Bronchial epithelial cell (primary cell): ENCODE results near the gene TEX55. TPM values are rescaled to one million over a fixed set of nuclear protein-coding genes. Genes with fewer than 3 reads are reported as not detected.
"Not testable (repeated sequence)": the region's sequence is repeated elsewhere in the genome, so short reads cannot be mapped to it uniquely, and the experiment has no call there.

ENCODE experiments used
- DNase-seq: peaks from one replicate; pipeline ENCODE4 v3.0.0-alpha.2; 2010; ENCODE audit warnings: low read depth
- FAIRE-seq: peaks from 2 replicates; lab custom pipeline; 2011; peaks lifted over from hg19 to GRCh38; lab: Jason Lieb, UNC
- H3K27me3 ChIP-seq: 2 replicates; pipeline ENCODE4 v1.5.1; 2011; ENCODE audit warnings: low read length; ENCODE audit not compliant: control insufficient read depth, insufficient read depth
- H3K36me3 ChIP-seq: 2 replicates; pipeline ENCODE4 v1.5.1; 2011; ENCODE audit warnings: low read length; ENCODE audit not compliant: control insufficient read depth, insufficient read depth
- H3K4me3 ChIP-seq: 2 replicates; pipeline ENCODE4 v1.5.1; 2011; ENCODE audit warnings: mild to moderate bottlenecking, low read depth, low read length, control low read depth
- total RNA-seq: library from RNA; depleted of rRNA; stranded (reverse); fragments of >200 nt; gene quantifications from 2 replicates; pipeline ENCODE4 v1.2.1, GENCODE V29; 2014
- TF ChIP-seq, protein P1 (sequence below): IDR thresholded peaks from 2 replicates; pipeline ENCODE4 v1.5.1; 2011; ENCODE audit warnings: mild to moderate bottlenecking, moderate library complexity, low read length, control low read depth, inconsistent platforms; ENCODE audit not compliant: insufficient read depth, severe bottlenecking

Gene TEX55
- total RNA-seq, 1 donor from 2014 or later = not detected

DNA sequence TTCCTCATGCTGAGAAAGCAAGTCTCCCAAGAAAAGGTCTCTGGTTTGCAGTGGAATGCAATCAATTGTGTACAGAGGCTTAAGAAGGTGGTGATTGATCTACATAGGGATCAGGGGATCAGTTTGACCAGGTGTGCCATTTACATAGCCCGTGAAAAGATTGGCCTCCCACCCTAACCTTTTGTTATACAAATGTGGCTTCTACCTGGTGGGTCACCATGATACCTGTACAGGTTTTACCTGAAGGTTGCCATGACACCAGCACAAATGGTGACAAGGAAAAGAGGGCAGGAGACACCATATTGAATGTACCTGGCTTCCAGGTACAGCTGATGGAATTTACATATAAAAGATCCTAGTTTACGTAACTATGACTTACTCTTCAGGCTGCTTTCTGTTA is 25.5 kb upstream of the TEX55 start:
- FAIRE-seq = no peak
- no peak for DNase-seq
- H3K4me3 ChIP-seq = no peak overlapping the region
- H3K36me3 ChIP-seq = no peaks in the 10 kb centered on the region
- no peaks in the 10 kb centered on the region for H3K27me3 ChIP-seq
- TF ChIP-seq, protein P1, sequence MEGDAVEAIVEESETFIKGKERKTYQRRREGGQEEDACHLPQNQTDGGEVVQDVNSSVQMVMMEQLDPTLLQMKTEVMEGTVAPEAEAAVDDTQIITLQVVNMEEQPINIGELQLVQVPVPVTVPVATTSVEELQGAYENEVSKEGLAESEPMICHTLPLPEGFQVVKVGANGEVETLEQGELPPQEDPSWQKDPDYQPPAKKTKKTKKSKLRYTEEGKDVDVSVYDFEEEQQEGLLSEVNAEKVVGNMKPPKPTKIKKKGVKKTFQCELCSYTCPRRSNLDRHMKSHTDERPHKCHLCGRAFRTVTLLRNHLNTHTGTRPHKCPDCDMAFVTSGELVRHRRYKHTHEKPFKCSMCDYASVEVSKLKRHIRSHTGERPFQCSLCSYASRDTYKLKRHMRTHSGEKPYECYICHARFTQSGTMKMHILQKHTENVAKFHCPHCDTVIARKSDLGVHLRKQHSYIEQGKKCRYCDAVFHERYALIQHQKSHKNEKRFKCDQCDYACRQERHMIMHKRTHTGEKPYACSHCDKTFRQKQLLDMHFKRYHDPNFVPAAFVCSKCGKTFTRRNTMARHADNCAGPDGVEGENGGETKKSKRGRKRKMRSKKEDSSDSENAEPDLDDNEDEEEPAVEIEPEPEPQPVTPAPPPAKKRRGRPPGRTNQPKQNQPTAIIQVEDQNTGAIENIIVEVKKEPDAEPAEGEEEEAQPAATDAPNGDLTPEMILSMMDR = no peak

DNA sequence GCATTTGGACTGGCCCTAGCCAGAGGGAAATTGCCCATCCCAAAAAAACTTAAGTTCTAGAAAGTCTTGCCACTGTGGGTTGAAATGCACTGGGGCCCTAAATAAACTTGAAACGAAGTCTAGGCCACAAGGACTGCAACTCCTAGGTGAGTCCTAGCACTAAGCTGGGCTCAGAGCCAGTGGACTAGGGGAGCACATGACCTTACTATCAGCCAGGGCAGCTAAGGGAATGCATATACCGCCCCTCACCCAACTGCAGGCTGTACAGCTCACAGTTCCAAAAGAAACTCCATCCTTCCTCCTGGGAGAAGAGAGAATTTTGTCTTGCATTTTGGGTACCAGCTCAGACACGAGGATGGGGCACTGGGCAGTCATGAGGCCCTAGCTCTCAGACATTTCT is 23.6 kb upstream of the TEX55 start:
- FAIRE-seq (peak; percentile 23), DNase-seq (no peak)
- Histone ChIP-seq H3K27me3 (no peaks in the 10 kb centered on the region), H3K4me3 (no peak overlapping the region), H3K36me3 (no peaks in the 10 kb centered on the region)
- TF ChIP-seq, protein P1 = no peak

DNA sequence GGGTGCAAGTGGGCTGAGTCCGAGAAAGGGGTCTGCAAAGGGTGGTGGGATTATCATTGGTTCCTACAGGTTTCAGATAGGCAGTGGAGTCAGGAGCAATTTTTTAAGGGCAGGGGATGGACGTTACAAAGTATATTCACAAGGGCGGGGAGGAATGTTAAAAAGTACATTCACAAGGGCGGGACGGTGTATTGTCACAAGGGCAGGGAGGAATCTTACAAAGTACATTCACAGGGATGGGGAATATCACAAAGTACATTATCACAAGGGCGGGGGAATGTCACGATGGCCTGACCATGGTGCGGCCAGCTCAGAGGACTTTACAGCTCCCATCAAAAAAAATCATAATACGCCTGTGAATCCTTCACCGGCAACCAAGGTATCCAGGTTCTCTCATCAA is 20.6 kb upstream of the TEX55 start:
- H3K4me3 ChIP-seq = no peak overlapping the region
- H3K36me3 ChIP-seq = no peaks in the 10 kb centered on the region
- no peaks in the 10 kb centered on the region for H3K27me3 ChIP-seq
- TF ChIP-seq, protein P1 = no peak
- no peak for FAIRE-seq
- no peak for DNase-seq

DNA sequence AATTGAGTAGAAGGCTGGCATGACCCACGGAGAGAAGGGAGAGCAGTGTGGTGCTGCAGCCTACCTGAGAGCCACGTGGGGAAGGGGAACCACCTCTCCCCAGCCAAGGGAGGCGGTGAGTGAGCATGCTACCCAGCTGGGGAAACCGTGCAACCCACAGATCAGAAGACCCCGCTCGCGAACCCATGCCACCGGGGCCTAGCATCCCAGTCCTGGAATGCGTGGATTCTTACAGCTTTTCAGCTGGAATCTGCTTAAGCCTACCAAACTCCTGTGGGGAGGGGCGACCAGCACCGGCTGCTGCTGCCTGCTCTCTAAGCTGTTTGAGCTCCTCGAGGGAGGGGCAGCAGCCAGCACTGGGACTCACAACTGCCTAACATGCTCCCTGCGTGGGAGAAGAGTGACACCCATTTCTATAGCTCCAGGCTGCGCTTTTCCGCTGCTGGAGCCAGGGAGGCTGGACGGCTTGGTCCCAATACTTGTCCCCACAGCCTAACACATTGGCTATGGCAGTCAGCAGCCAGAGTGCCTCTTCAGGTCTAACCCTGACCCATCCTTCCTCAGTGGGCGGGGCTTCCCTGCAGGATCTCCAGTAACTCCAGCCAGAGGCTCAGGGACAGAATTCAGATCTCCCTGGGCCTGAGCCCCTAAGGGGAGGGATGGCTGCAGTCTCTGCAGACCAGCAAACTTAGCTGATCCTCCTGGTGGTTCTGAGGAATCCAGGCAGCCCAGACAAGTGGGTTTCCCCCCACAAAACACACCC is 20.0 kb upstream of the TEX55 start:
- TF ChIP-seq, protein P1 = no peak
- Histone ChIP-seq H3K27me3 (no peaks in the 10 kb centered on the region), H3K36me3 (no peaks in the 10 kb centered on the region), H3K4me3 (no peak overlapping the region)
- DNase-seq (no peak), FAIRE-seq (no peak)

DNA sequence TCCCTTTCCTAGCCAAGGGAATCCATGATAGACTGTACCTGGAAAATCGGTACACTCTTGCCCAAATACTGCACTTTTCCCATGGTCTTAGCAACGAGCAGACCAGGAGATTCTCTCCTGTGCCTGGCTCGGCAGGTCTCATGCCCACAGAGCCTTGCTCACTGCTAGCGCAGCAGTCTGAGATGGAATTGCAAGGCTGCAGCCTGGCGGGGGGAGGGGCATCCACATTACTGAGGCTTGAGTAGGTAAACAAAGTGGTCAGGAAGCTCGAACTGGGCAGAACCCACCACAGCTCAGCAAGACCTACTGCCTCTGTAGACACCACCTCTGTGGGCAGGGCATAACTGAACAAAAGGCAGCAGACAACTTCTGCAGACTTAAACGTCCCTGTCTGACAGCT is 15.7 kb upstream of the TEX55 start:
- H3K36me3 ChIP-seq, DNase-seq, FAIRE-seq, H3K4me3 ChIP-seq, H3K27me3 ChIP-seq: not testable (repeated sequence)

DNA sequence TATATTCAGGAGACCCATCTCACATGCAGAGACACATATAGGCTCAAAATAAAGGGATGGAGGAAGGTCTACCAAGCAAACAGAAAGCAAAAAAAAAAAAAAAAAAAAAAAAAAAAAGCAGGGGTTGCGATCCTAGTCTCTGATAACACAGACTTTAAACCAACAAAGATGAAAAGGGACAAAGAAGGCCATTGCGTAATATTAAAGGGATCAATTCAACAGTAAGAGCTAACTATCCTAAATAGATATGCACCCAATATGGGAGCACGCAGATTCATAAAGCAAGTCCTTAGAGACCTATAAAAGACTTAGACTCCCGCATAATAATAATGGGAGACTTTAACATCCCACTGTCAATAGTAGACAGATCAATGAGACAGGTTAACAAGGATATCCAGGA is 13.7 kb upstream of the TEX55 start:
- H3K36me3 ChIP-seq, H3K4me3 ChIP-seq, FAIRE-seq, DNase-seq, H3K27me3 ChIP-seq: not testable (repeated sequence)

DNA sequence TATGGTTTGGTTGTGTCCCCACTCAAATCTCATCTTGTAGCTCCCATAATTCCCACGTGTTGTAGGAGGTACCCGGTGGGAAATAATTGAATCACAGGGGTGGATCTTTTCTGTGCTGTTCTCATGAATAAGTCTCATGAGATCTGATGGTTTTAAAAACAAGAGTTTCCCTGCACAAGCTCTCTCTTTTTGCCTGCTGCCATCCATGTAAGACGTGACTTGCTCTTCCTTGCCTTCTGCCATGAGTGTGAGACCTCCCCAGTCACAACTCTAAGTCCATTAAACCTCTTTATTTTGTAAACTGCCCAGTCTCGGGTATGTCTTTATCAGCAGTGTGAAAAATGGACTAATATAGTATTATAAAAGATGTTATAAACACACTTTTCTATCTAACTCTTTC is 6.6 kb upstream of the TEX55 start:
- H3K36me3 ChIP-seq, H3K27me3 ChIP-seq, FAIRE-seq, H3K4me3 ChIP-seq, DNase-seq: not testable (repeated sequence)
